SK-N-SH (cell line): ENCODE data around the gene RPS6KC1. TPM values are rescaled to one million over a fixed set of nuclear protein-coding genes. Genes with fewer than 3 reads are reported as not detected.
A peak's percentile ranks its signal among the peaks of the same experiment; 100 is the strongest.

ENCODE experiments used
- CTCF ChIA-PET: fragments of 300-600, 350-600 bp; formaldehyde crosslinking; extraction: SDS; loops from one replicate; lab custom pipeline; 2021; lab: Yijun Ruan, JAX
- POLR2A ChIA-PET: fragments of 350-600 bp; sonication (Branson Sonifier 250); formaldehyde crosslinking; extraction: SDS; loops from one replicate; lab custom pipeline; 2020; ENCODE audit warnings: antibody characterized with exemption, inconsistent platforms; lab: Yijun Ruan, JAX
- DNase-seq: peaks from one replicate; pipeline ENCODE4 v3.0.0; 2012
- H2AFZ ChIP-seq: fragments of 200-600 bp; sonication (generic); 2 replicates; pipeline ENCODE4 v1.8.1; 2016; ENCODE audit warnings: antibody characterized with exemption, mild to moderate bottlenecking, low read depth
- H3F3A ChIP-seq: fragments of 200-600 bp; sonication (generic); replicated peaks from 2 replicates; pipeline ENCODE3; 2016; ENCODE audit warnings: antibody characterized with exemption, mild to moderate bottlenecking; ENCODE audit not compliant: insufficient read depth
- H3K27ac ChIP-seq, 2 experiments: fragments of 200-500 bp in 1 of 2; fragments of 200-600 bp in 1 of 2; sonication (Bioruptor generic) in 1 of 2; sonication (generic), shearing (Covaris generic) in 1 of 2; 2 replicates each; pipeline versions ENCODE4 v1.5.1 to v1.6.1; 2014 to 2016; ENCODE audit warnings: low read depth in 2 of 2, inconsistent platforms in 1 of 2, low read length in 1 of 2, mild to moderate bottlenecking in 1 of 2, mixed read lengths in 1 of 2
- H3K27me3 ChIP-seq: fragments of 200-600 bp; sonication (generic), shearing (Covaris generic); 2 replicates; pipeline ENCODE4 v1.6.1; 2016; ENCODE audit warnings: mixed run types; ENCODE audit not compliant: insufficient read depth
- H3K36me3 ChIP-seq, 2 experiments: fragments of 200-500 bp in 1 of 2; fragments of 200-600 bp in 1 of 2; sonication (Bioruptor generic) in 1 of 2; sonication (generic) in 1 of 2; replicated peaks in 1 of 2; 2 replicates each; pipeline versions ENCODE3 to v1.5.1; 2014 to 2016; ENCODE audit warnings: low read length in 1 of 2, mild to moderate bottlenecking in 1 of 2; ENCODE audit not compliant: insufficient read depth in 2 of 2, control insufficient read depth in 1 of 2
- H3K4me1 ChIP-seq, 2 experiments: fragments of 200-500 bp in 1 of 2; fragments of 200-600 bp in 1 of 2; sonication (Bioruptor generic) in 1 of 2; sonication (generic), shearing (Covaris generic) in 1 of 2; 2 replicates each; pipeline versions ENCODE4 v1.5.1 to v1.6.1; 2014 to 2016; ENCODE audit warnings: low read depth in 1 of 2, low read length in 1 of 2, mixed run types in 1 of 2; ENCODE audit not compliant: insufficient read depth in 2 of 2, control insufficient read depth in 1 of 2
- H3K4me2 ChIP-seq: fragments of 200-600 bp; sonication (generic), shearing (Covaris generic); 2 replicates; pipeline ENCODE4 v1.6.1; 2017; ENCODE audit warnings: mixed run types
- H3K4me3 ChIP-seq, 2 experiments: fragments of 200-500 bp in 1 of 2; fragments of 200-600 bp in 1 of 2; sonication (Bioruptor generic) in 1 of 2; sonication (generic), shearing (Covaris generic) in 1 of 2; 2 replicates each; pipeline versions ENCODE4 v1.5.1 to v1.8.1; 2014 to 2016; ENCODE audit warnings: low read depth in 2 of 2, inconsistent platforms in 1 of 2, low read length in 1 of 2, mild to moderate bottlenecking in 1 of 2, mixed read lengths in 1 of 2, moderate library complexity in 1 of 2
- H3K79me2 ChIP-seq: fragments of 200-600 bp; sonication (generic); 2 replicates; pipeline ENCODE4 v1.8.1; 2017; ENCODE audit warnings: mild to moderate bottlenecking; ENCODE audit not compliant: insufficient read depth
- H3K9ac ChIP-seq: fragments of 200-600 bp; sonication (generic); 2 replicates; pipeline ENCODE4 v1.6.1; 2017; ENCODE audit warnings: mixed run types
- H3K9me2 ChIP-seq: fragments of 200-600 bp; sonication (generic); 2 replicates; pipeline ENCODE4 v1.6.1; 2017; ENCODE audit warnings: mixed run types
- H3K9me3 ChIP-seq: fragments of 200-600 bp; sonication (generic); 2 replicates; pipeline ENCODE4 v1.6.1; 2017; ENCODE audit warnings: mixed run types, mild to moderate bottlenecking, moderate library complexity
- H4K20me1 ChIP-seq: fragments of 200-600 bp; sonication (generic); 2 replicates; pipeline ENCODE4 v1.6.1; 2017; ENCODE audit warnings: mild to moderate bottlenecking, mixed run types; ENCODE audit not compliant: insufficient read depth
- ELF1 ChIP-seq: IDR thresholded peaks from 2 replicates; pipeline ENCODE4 v1.4.0; 2012
- EP300 ChIP-seq, 2 experiments: IDR thresholded peaks; 2 replicates each; pipeline versions ENCODE4 v1.4.0 to v1.6.1; 2012; ENCODE audit warnings: borderline replicate concordance in 1 of 2, low read depth in 1 of 2, low read length in 1 of 2
- FOSL2 ChIP-seq: IDR thresholded peaks from 2 replicates; pipeline ENCODE4 v1.4.0; 2012; ENCODE audit warnings: low read depth, mild to moderate bottlenecking, moderate library complexity, borderline replicate concordance
- FOXJ3 ChIP-seq: sonication (generic); formaldehyde crosslinking; IDR thresholded peaks from 2 replicates; pipeline ENCODE4 v1.5.1; 2020; ENCODE audit warnings: mild to moderate bottlenecking, missing genetic modification reagents
- FOXM1 ChIP-seq: IDR thresholded peaks from 2 replicates; pipeline ENCODE4 v1.4.0; 2012; ENCODE audit warnings: low read depth, mild to moderate bottlenecking
- GABPA ChIP-seq: IDR thresholded peaks from 2 replicates; pipeline ENCODE4 v1.4.0; 2012; ENCODE audit warnings: low read depth, mild to moderate bottlenecking
- GATA2 ChIP-seq: sonication (generic); formaldehyde crosslinking; IDR thresholded peaks from 2 replicates; pipeline ENCODE4 v1.5.0; 2020; ENCODE audit warnings: mild to moderate bottlenecking, missing genetic modification reagents
- JUND ChIP-seq: IDR thresholded peaks from 2 replicates; pipeline ENCODE4 v1.4.0; 2012
- NFIC ChIP-seq: IDR thresholded peaks from 2 replicates; pipeline ENCODE4 v1.4.0; 2012; ENCODE audit warnings: borderline replicate concordance
- RFX5 ChIP-seq: IDR thresholded peaks from 2 replicates; pipeline ENCODE4 v1.6.1; 2012; ENCODE audit warnings: mild to moderate bottlenecking, improper control_type of control experiment, low read length
- SMC3 ChIP-seq: IDR thresholded peaks from 2 replicates; pipeline ENCODE4 v1.6.1; 2012; ENCODE audit warnings: low read depth, low read length, improper control_type of control experiment
- TCF12 ChIP-seq: IDR thresholded peaks from 2 replicates; pipeline ENCODE4 v1.4.0; 2012
- WGBS: methylation state at CpG from one replicate; pipeline ENCODE4 v1.1.6; 2017; ENCODE audit warnings: low lambda C conversion rate; 5-methylcytosine and 5-hydroxymethylcytosine counted together
- polyA plus RNA-seq, 3 experiments: library from polyadenylated mRNA; depleted of rRNA; stranded (reverse); fragments of >200 nt; gene quantifications; 2 replicates each; pipeline ENCODE4 v1.2.3, GENCODE V29; 2012
- TF ChIP-seq, protein P1 (sequence below): IDR thresholded peaks from 2 replicates; pipeline ENCODE4; 2012
- TF ChIP-seq, protein P2 (sequence below): IDR thresholded peaks from 2 replicates; pipeline ENCODE4 v1.6.1; 2012; ENCODE audit warnings: mild to moderate bottlenecking, low read depth, low read length, moderate library complexity
- TF ChIP-seq, protein P3 (sequence below): fragments of 200-600 bp; sonication (generic); IDR thresholded peaks from 2 replicates; pipeline ENCODE4 v1.6.1; 2017; ENCODE audit warnings: antibody characterized with exemption, mild to moderate bottlenecking, moderate library complexity
- TF ChIP-seq, protein P4 (sequence below): IDR thresholded peaks from 2 replicates; pipeline ENCODE4 v1.4.0; 2012; ENCODE audit warnings: low read depth, borderline replicate concordance

RPS6KC1 gene
- polyA plus RNA-seq, 1 of the 3 experiments (the other 2 are of a cell fraction) = 7.8 TPM

DNA sequence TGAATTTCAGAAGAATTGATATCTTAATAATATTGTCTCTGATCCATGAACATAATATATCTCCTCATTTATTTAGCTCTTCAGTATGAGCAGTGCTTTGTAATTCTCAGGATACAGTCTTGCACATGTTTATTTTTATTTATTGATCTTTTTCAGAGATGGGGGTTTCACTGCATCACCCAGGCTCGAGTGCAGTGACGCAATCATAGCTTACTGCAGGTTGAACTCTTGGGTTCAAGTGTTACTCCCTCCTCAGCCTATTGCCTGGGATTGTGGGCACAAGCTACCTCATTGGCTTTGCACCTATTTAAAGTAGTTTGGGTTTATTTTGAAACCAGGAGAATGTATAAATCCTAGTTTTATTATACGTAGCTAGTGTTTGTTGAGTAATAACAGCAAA is 4.7 kb downstream of the RPS6KC1 start:
- Histone ChIP-seq H3K27ac (peak overlapping the region in 1 of 2 experiments; percentile 21; a peak in 1 of 4 replicates), H3K9me2 (no peaks in the 10 kb centered on the region), H3K79me2 (peaks cover 96% of the 10 kb centered on the region), H3K9ac (no peak overlapping the region), H3K36me3 (peaks cover 0 to 4% of the 10 kb centered on the region in 2 experiments), H3K4me2 (no peak overlapping the region), H2AFZ (no peak overlapping the region), H3K4me3 (no peak overlapping the region), H3K4me1 (peaks cover 6 to 11% of the 10 kb centered on the region in 2 experiments; a peak in 3 of 4 replicates), H3F3A (peaks cover 12% of the 10 kb centered on the region), H3K9me3 (no peaks in the 10 kb centered on the region), H3K27me3 (no peaks in the 10 kb centered on the region), H4K20me1 (peaks cover 26% of the 10 kb centered on the region)
- WGBS = 93% methylated on average over 3 of the region's 3 CpGs
- TF ChIP-seq TCF12 (no peak), EP300 (IDR thresholded peaks at IDR 0.05; ENCODE audit: borderline replicate concordance in 1 of 2, low read depth in 1 of 2, low read length in 1 of 2) (no peak), FOSL2 (no peak), SMC3 (no peak), FOXJ3 (CRISPR knock-in tag) (no peak), GATA2 (CRISPR knock-in tag) (no peak), ELF1 (no peak), RFX5 (no peak), NFIC (no peak), FOXM1 (no peak), GABPA (no peak), JUND (no peak)
- TF ChIP-seq, protein P1, sequence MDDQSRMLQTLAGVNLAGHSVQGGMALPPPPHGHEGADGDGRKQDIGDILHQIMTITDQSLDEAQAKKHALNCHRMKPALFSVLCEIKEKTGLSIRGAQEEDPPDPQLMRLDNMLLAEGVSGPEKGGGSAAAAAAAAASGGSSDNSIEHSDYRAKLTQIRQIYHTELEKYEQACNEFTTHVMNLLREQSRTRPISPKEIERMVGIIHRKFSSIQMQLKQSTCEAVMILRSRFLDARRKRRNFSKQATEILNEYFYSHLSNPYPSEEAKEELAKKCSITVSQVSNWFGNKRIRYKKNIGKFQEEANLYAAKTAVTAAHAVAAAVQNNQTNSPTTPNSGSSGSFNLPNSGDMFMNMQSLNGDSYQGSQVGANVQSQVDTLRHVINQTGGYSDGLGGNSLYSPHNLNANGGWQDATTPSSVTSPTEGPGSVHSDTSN = no peak
- TF ChIP-seq, protein P2, sequence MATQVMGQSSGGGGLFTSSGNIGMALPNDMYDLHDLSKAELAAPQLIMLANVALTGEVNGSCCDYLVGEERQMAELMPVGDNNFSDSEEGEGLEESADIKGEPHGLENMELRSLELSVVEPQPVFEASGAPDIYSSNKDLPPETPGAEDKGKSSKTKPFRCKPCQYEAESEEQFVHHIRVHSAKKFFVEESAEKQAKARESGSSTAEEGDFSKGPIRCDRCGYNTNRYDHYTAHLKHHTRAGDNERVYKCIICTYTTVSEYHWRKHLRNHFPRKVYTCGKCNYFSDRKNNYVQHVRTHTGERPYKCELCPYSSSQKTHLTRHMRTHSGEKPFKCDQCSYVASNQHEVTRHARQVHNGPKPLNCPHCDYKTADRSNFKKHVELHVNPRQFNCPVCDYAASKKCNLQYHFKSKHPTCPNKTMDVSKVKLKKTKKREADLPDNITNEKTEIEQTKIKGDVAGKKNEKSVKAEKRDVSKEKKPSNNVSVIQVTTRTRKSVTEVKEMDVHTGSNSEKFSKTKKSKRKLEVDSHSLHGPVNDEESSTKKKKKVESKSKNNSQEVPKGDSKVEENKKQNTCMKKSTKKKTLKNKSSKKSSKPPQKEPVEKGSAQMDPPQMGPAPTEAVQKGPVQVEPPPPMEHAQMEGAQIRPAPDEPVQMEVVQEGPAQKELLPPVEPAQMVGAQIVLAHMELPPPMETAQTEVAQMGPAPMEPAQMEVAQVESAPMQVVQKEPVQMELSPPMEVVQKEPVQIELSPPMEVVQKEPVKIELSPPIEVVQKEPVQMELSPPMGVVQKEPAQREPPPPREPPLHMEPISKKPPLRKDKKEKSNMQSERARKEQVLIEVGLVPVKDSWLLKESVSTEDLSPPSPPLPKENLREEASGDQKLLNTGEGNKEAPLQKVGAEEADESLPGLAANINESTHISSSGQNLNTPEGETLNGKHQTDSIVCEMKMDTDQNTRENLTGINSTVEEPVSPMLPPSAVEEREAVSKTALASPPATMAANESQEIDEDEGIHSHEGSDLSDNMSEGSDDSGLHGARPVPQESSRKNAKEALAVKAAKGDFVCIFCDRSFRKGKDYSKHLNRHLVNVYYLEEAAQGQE = no peak
- TF ChIP-seq, protein P3, sequence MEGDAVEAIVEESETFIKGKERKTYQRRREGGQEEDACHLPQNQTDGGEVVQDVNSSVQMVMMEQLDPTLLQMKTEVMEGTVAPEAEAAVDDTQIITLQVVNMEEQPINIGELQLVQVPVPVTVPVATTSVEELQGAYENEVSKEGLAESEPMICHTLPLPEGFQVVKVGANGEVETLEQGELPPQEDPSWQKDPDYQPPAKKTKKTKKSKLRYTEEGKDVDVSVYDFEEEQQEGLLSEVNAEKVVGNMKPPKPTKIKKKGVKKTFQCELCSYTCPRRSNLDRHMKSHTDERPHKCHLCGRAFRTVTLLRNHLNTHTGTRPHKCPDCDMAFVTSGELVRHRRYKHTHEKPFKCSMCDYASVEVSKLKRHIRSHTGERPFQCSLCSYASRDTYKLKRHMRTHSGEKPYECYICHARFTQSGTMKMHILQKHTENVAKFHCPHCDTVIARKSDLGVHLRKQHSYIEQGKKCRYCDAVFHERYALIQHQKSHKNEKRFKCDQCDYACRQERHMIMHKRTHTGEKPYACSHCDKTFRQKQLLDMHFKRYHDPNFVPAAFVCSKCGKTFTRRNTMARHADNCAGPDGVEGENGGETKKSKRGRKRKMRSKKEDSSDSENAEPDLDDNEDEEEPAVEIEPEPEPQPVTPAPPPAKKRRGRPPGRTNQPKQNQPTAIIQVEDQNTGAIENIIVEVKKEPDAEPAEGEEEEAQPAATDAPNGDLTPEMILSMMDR = no peak
- TF ChIP-seq, protein P4, sequence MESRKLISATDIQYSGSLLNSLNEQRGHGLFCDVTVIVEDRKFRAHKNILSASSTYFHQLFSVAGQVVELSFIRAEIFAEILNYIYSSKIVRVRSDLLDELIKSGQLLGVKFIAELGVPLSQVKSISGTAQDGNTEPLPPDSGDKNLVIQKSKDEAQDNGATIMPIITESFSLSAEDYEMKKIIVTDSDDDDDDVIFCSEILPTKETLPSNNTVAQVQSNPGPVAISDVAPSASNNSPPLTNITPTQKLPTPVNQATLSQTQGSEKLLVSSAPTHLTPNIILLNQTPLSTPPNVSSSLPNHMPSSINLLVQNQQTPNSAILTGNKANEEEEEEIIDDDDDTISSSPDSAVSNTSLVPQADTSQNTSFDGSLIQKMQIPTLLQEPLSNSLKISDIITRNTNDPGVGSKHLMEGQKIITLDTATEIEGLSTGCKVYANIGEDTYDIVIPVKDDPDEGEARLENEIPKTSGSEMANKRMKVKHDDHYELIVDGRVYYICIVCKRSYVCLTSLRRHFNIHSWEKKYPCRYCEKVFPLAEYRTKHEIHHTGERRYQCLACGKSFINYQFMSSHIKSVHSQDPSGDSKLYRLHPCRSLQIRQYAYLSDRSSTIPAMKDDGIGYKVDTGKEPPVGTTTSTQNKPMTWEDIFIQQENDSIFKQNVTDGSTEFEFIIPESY = no peak
- CTCF ChIA-PET = interaction anchor here (0.6 to 0.9 kb wide), 3 partner anchors 25 to 997 kb away, joined by 3 read pairs; no protein-coding TSS in a partner anchor
- POLR2A ChIA-PET = no interaction called here
- no peak for DNase-seq
